ENCODE data around the gene SPINK1. TPM values are rescaled to one million over a fixed set of nuclear protein-coding genes. Genes with fewer than 3 reads are reported as not detected.

Gene SPINK1
- total and polyA plus RNA-seq, 2 donors (not counting 1 experiment from before 2014, with no cell fraction given), result not detected

DNA sequence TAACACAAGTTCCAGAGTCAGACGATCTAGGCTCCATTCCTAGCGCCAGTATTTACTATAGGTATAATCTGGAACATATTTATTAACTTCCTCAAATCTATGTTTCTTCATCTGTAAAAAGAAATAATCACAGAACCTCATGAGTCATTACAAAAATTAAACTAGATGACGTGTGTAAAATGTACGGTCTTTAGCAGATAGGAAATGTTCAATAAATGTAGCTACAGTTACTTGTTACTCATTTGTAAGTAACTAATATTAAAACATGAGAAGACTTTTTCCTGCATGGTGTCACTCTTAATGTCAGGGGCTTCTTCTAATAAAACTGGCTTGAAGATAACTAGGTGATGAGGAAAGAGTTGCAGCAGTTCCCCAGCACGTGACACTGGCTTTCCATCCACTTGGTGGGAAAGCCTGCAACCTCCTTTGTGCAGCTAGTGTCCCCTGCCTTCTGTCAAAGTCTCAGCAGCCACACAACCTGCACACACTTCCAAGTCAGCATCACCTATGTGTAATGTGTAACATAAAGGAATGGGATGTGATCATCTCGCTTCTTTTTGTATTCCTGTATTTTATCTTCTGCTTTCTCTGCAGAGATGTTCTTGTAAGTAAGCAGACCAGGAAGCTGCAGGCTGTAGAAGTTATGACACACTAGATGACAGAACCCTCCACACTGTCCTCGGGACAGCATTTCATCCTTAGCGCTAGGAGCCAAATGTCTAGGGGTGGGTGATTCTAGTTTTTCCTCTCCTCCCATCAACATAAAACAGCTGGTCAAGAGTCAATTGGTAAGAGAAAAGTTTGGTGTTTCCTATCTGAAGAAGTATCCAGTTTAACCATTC, 47.1 kb downstream of the SPINK1 start:
- no peaks in the 10 kb centered on the region for H3K36me3 ChIP-seq (ENCODE audit: control insufficient read depth, insufficient read depth, low read length)
- peak in 1 of 2 donors; percentile 33 for DNase-seq (ENCODE audit: low read depth in 2 of 2)
- H2AFZ ChIP-seq (ENCODE audit: low read length), result no peak overlapping the region
- H3K79me2 ChIP-seq (ENCODE audit: control insufficient read depth, insufficient read depth, low read length), result no peaks in the 10 kb centered on the region
- no peak overlapping the region for H3K4me3 ChIP-seq (replicated peaks in 1 of 4; ENCODE audit: control extremely low read depth in 1 of 4, insufficient read depth in 1 of 4, low read depth in 3 of 4, low read length in 4 of 4)
- no peak overlapping the region for H3K4me2 ChIP-seq (ENCODE audit: extremely low read depth, insufficient read depth, low read length)
- no peaks in the 10 kb centered on the region for H4K20me1 ChIP-seq (ENCODE audit: control insufficient read depth, extremely low read depth, insufficient read depth, low read length)
- no peaks in the 10 kb centered on the region for H3K4me1 ChIP-seq (ENCODE audit: control insufficient read depth, extremely low read depth, insufficient read depth, low read length)
- no peak overlapping the region for H3K27ac ChIP-seq (ENCODE audit: insufficient read depth, low read length)
- H3K27me3 ChIP-seq (ENCODE audit: control insufficient read depth, insufficient read depth, low read length), result no peaks in the 10 kb centered on the region
- no peak overlapping the region for H3K9ac ChIP-seq (ENCODE audit: insufficient read depth, low read length)
- no peaks in the 10 kb centered on the region for H3K9me3 ChIP-seq (ENCODE audit: control insufficient read depth, insufficient read depth, low read depth, low read length)
- no peak for TF ChIP-seq CTCF (conservative IDR thresholded peaks at IDR 0.05 in 1 of 2, IDR thresholded peaks at IDR 0.05 in 1 of 2; ENCODE audit: low read depth in 1 of 2, low read length in 2 of 2)
- no peak for TF ChIP-seq EZH2 (IDR thresholded peaks at IDR 0.05; ENCODE audit: low read length, missing control alignments)

DNA sequence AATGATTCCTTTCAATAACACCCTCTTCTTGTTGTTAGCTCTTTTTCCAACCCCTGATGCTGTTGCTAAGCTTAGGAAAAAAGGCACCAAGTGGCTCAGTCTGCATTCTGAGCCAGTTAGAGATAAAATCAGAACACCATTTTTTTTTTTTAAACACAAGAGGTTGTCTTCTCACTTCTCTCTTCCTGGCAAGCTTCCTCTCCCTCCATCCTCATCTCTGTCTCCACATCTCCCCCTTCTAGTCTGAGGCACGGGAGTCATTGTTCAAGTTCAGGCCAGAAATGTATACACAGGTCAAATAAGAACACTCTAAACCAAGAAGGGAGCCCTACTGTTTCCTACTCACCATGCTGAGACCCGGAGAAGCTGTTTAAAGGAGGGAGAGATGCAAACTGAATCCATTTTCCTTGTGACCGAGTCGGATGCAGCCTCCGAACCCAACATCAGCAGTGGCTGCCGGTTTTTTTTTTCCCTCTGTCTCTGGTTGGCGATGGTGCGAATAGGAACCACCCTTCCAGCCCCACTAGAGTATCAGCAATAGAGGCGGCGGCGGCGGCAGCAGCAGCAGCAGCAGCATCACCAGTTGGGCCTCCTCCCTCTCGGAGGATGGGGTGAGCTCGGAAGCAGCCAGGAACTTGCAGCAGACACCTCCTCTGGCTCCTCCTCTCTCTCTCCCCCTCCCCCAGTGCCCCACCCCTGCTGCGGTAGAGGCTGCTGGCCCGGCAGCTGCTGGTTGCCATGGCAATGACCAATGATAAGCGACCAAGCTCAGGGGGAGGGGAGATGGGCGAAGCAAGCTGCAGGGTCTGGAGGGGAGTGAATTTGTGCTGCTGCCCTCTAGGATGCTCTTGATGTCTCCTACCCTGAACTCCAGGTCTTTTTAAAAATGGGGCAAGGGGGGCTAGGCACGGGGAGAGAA, 49.1 kb downstream of the SPINK1 start, which contains the start of gene JAKMIP2:
TSS of gene JAKMIP2 (minus strand) at position 619 of the 919 bp plus-strand sequence. CDS start 110,922 bp downstream, outside the sequence.
- Histone ChIP-seq H3K4me2 (ENCODE audit: extremely low read depth, insufficient read depth, low read length) (peak within 1 kb of the TSS; percentile 58), H3K27me3 (ENCODE audit: control insufficient read depth, insufficient read depth, low read length) (no peaks in the 10 kb centered on the region), H3K36me3 (ENCODE audit: control insufficient read depth, insufficient read depth, low read length) (no peaks in the 10 kb centered on the region), H3K4me3 (replicated peaks in 1 of 4; ENCODE audit: control extremely low read depth in 1 of 4, insufficient read depth in 1 of 4, low read depth in 3 of 4, low read length in 4 of 4) (peak within 1 kb of the TSS; percentile 7 to 96 (median 30)), H3K9me3 (ENCODE audit: control insufficient read depth, insufficient read depth, low read depth, low read length) (no peaks in the 10 kb centered on the region), H3K79me2 (ENCODE audit: control insufficient read depth, insufficient read depth, low read length) (no peaks in the 10 kb centered on the region), H2AFZ (ENCODE audit: low read length) (peak within 1 kb of the TSS; percentile 35), H3K27ac (ENCODE audit: insufficient read depth, low read length) (no peak within 1 kb of the TSS), H4K20me1 (ENCODE audit: control insufficient read depth, extremely low read depth, insufficient read depth, low read length) (no peaks in the 10 kb centered on the region), H3K4me1 (ENCODE audit: control insufficient read depth, extremely low read depth, insufficient read depth, low read length) (no peaks in the 10 kb centered on the region), H3K9ac (ENCODE audit: insufficient read depth, low read length) (peak within 1 kb of the TSS; percentile 36)
- peak; percentile 96 for DNase-seq (ENCODE audit: low read depth in 2 of 2)
- TF ChIP-seq EZH2 (IDR thresholded peaks at IDR 0.05; ENCODE audit: low read length, missing control alignments) (no peak), CTCF (conservative IDR thresholded peaks at IDR 0.05 in 1 of 2, IDR thresholded peaks at IDR 0.05 in 1 of 2; ENCODE audit: low read depth in 1 of 2, low read length in 2 of 2) (no peak)

Measured in fibroblast of lung (primary cell).